HepG2 (cell line): ENCODE data around the gene STX5. TPM values are rescaled to one million over a fixed set of nuclear protein-coding genes. Genes with fewer than 3 reads are reported as not detected.

Experiments used
- HOMEZ ChIP-seq: IDR thresholded peaks from 2 replicates; pipeline ENCODE4 v1.6.1; 2016; ENCODE audit warnings: low read depth
- KIAA2018 ChIP-seq: sonication (generic); formaldehyde crosslinking; IDR thresholded peaks from 2 replicates; pipeline ENCODE4 v1.5.0; 2020; ENCODE audit warnings: mild to moderate bottlenecking, missing genetic modification reagents, borderline replicate concordance
- MED1 ChIP-seq: sonication (generic); formaldehyde crosslinking; IDR thresholded peaks from 2 replicates; pipeline ENCODE4 v1.4.0; 2020; ENCODE audit warnings: missing genetic modification reagents
- MLX ChIP-seq: IDR thresholded peaks from 2 replicates; pipeline ENCODE4 v1.6.1; 2016
- PAWR ChIP-seq: sonication (generic); formaldehyde crosslinking; IDR thresholded peaks from 2 replicates; pipeline ENCODE4 v1.4.0; 2020; ENCODE audit warnings: missing genetic modification reagents, mild to moderate bottlenecking, borderline replicate concordance
- SSRP1 ChIP-seq: IDR thresholded peaks from 2 replicates; pipeline ENCODE4 v1.6.1; 2016; ENCODE audit warnings: control low read depth
- TCF7L2 ChIP-seq: IDR thresholded peaks from 2 replicates; pipeline ENCODE4 v1.6.1; 2011; ENCODE audit warnings: mild to moderate bottlenecking, low read depth, low read length, moderate library complexity
- ZFP36L2 ChIP-seq: sonication (generic); formaldehyde crosslinking; IDR thresholded peaks from 2 replicates; pipeline ENCODE4 v1.4.0; 2020; ENCODE audit warnings: missing genetic modification reagents
- ZHX2 ChIP-seq, 2 experiments: sonication (generic) in 1 of 2; formaldehyde crosslinking in 1 of 2; IDR thresholded peaks; 2 replicates each; pipeline versions ENCODE4 v1.6.1 to v1.9.0; 2014 to 2022; ENCODE audit warnings: antibody characterized with exemption in 1 of 2, borderline replicate concordance in 1 of 2, inconsistent platforms in 1 of 2, low read depth in 1 of 2, missing genetic modification reagents in 1 of 2
- ZNF589 ChIP-seq: sonication (generic); formaldehyde crosslinking; conservative IDR thresholded peaks from 2 replicates; pipeline ENCODE4 v1.8.0; 2022; ENCODE audit warnings: mild to moderate bottlenecking, moderate library complexity, missing genetic modification reagents
- ZNF605 ChIP-seq: sonication (generic); formaldehyde crosslinking; IDR thresholded peaks from 2 replicates; pipeline ENCODE4 v1.8.0; 2022; ENCODE audit warnings: mild to moderate bottlenecking, missing genetic modification reagents
- ZNF850 ChIP-seq: sonication (generic); formaldehyde crosslinking; conservative IDR thresholded peaks from 2 replicates; pipeline ENCODE4 v1.9.0; 2021; ENCODE audit warnings: mild to moderate bottlenecking, missing genetic modification reagents
- polyA plus RNA-seq, 8 experiments: library from polyadenylated mRNA; depleted of rRNA in 3 of 8; stranded (reverse) in 7 of 8; unstranded in 1 of 8; fragments of >200 nt; fragmentation: Illumina TruSeq in 4 of 8; extraction: Trizol in 4 of 8; gene quantifications; 2 replicates each; pipeline versions ENCODE4 v1.2.1 to v1.2.3, GENCODE V29; 2011 to 2016; ENCODE audit warnings: low read depth in 4 of 8, missing spikeins in 1 of 8, mixed read lengths in 1 of 8; ENCODE audit not compliant: insufficient read depth in 1 of 8
- total RNA-seq, 5 experiments: library from RNA; depleted of rRNA; stranded (reverse); fragments of >200 nt; fragmentation: Illumina TruSeq; extraction: Trizol; gene quantifications; 2 replicates each; pipeline ENCODE4 v1.2.3, GENCODE V29; 2016; ENCODE audit warnings: low read depth in 1 of 5

Gene STX5
- total and polyA plus RNA-seq, 2 of the 13 experiments (the other 11 are each of a cell fraction or from before 2014, with no cell fraction given), result 26.9 to 30.0 TPM

GRCh38 chr11:62846177-62846576 lies 14.3 kb upstream of the STX5 start (continued):
- TF ChIP-seq KIAA2018 (CRISPR knock-in tag), result no peak
- no peak for TF ChIP-seq ZNF589
- no peak for TF ChIP-seq HOMEZ (CRISPR knock-in tag)
- no peak for TF ChIP-seq ZNF850 (CRISPR knock-in tag)
- TF ChIP-seq MLX (CRISPR knock-in tag), result peak; percentile 15; the same call in 1 of the 2 replicates
- TF ChIP-seq ZNF605 (CRISPR knock-in tag), result no peak
- no peak for TF ChIP-seq PAWR
- peak; percentile 44; the same call in 1 of the 2 replicates for TF ChIP-seq MED1 (CRISPR knock-in tag)
- TF ChIP-seq ZHX2 (IDR thresholded peaks at IDR 0.05; ENCODE audit: low read depth), result no peak
- no peak for TF ChIP-seq ZHX2 (CRISPR knock-in tag; IDR thresholded peaks at IDR 0.05; ENCODE audit: borderline replicate concordance)
- TF ChIP-seq TCF7L2, result no peak
- TF ChIP-seq ZFP36L2 (CRISPR knock-in tag), result no peak
- TF ChIP-seq SSRP1 (CRISPR knock-in tag), result no peak
